Mesenchymal stem cell (in vitro differentiated cells and primary cell): Measurements from ENCODE around the gene ZNF23.

ENCODE experiments used
- DNase-seq: peaks from one replicate; pipeline ENCODE4 v3.0.0-alpha.2; 2013
- H2AFZ ChIP-seq: one replicate; pipeline ENCODE4 v1.6.1; 2013; ENCODE audit warnings: low read depth, mild to moderate bottlenecking, control low read depth, inconsistent platforms, low read length, moderate library complexity
- H2AK5ac ChIP-seq: 2 replicates; pipeline ENCODE4 v1.6.1; 2013; ENCODE audit warnings: low read length, moderate library complexity, mild to moderate bottlenecking, inconsistent platforms; ENCODE audit not compliant: severe bottlenecking
- H2BK120ac ChIP-seq: one replicate; pipeline ENCODE4 v1.6.1; 2013; ENCODE audit warnings: low read depth, mild to moderate bottlenecking, inconsistent platforms, low read length, moderate library complexity
- H2BK12ac ChIP-seq, 2 experiments: one replicate each; pipeline ENCODE4 v1.6.1; 2013; ENCODE audit warnings: inconsistent platforms in 2 of 2, low read length in 2 of 2, mild to moderate bottlenecking in 2 of 2, moderate library complexity in 2 of 2, control low read depth in 1 of 2
- H2BK15ac ChIP-seq: one replicate; pipeline ENCODE4 v1.6.1; 2013; ENCODE audit warnings: mild to moderate bottlenecking, low read depth, inconsistent platforms; ENCODE audit not compliant: poor library complexity, severe bottlenecking
- H2BK5ac ChIP-seq: 2 replicates; pipeline ENCODE4 v1.6.1; 2013; ENCODE audit warnings: low read depth, mild to moderate bottlenecking, low read length, control low read depth, inconsistent platforms; ENCODE audit not compliant: poor library complexity, severe bottlenecking
- H3K14ac ChIP-seq, 2 experiments: one replicate each; pipeline ENCODE4 v1.6.1; 2013; ENCODE audit warnings: inconsistent platforms in 2 of 2, low read length in 2 of 2, control low read depth in 1 of 2, mild to moderate bottlenecking in 1 of 2, moderate library complexity in 1 of 2
- H3K18ac ChIP-seq, 2 experiments: one replicate each; pipeline ENCODE4 v1.6.1; 2013; ENCODE audit warnings: inconsistent platforms in 2 of 2, low read length in 2 of 2, control low read depth in 1 of 2, low read depth in 1 of 2, mild to moderate bottlenecking in 1 of 2
- H3K23ac ChIP-seq, 2 experiments: one replicate each; pipeline ENCODE4 v1.6.1; 2013; ENCODE audit warnings: inconsistent platforms in 2 of 2, low read length in 2 of 2, mild to moderate bottlenecking in 2 of 2, moderate library complexity in 2 of 2, control low read depth in 1 of 2
- H3K27ac ChIP-seq: 2 replicates; pipeline ENCODE4 v1.5.1; 2013; ENCODE audit warnings: mild to moderate bottlenecking, moderate library complexity, low read length, control low read depth, inconsistent platforms; ENCODE audit not compliant: poor library complexity, severe bottlenecking
- H3K27me3 ChIP-seq, 2 experiments: 2 replicates each; pipeline versions ENCODE4 v1.6.1 to v1.7.0; 2013; ENCODE audit warnings: low read length in 2 of 2, mild to moderate bottlenecking in 2 of 2, moderate library complexity in 2 of 2, control low read depth in 1 of 2, inconsistent platforms in 1 of 2; ENCODE audit not compliant: control insufficient read depth in 1 of 2, insufficient read depth in 1 of 2
- H3K36me3 ChIP-seq, 2 experiments: 2 replicates each; pipeline versions ENCODE4 v1.6.1 to v1.7.0; 2013; ENCODE audit warnings: low read length in 2 of 2, control low read depth in 1 of 2, inconsistent platforms in 1 of 2, low read depth in 1 of 2, mild to moderate bottlenecking in 1 of 2; ENCODE audit not compliant: insufficient read depth in 2 of 2, control insufficient read depth in 1 of 2
- H3K4ac ChIP-seq, 2 experiments: one replicate each; pipeline ENCODE4 v1.6.1; 2013; ENCODE audit warnings: inconsistent platforms in 2 of 2, low read length in 2 of 2, mild to moderate bottlenecking in 2 of 2, moderate library complexity in 2 of 2, control low read depth in 1 of 2, low read depth in 1 of 2
- H3K4me1 ChIP-seq: 2 replicates; pipeline ENCODE4 v1.6.1; 2013; ENCODE audit warnings: low read depth, low read length, control low read depth; ENCODE audit not compliant: control insufficient read depth, insufficient read depth
- H3K4me2 ChIP-seq: 2 replicates; pipeline ENCODE4 v1.6.1; 2013; ENCODE audit warnings: low read length, mild to moderate bottlenecking, inconsistent platforms; ENCODE audit not compliant: poor library complexity, severe bottlenecking
- H3K4me3 ChIP-seq, 2 experiments: 2 replicates each; pipeline versions ENCODE4 v1.5.1 to v1.7.0; 2013; ENCODE audit warnings: low read length in 2 of 2, mild to moderate bottlenecking in 2 of 2, control low read depth in 1 of 2, low read depth in 1 of 2; ENCODE audit not compliant: insufficient read depth in 1 of 2
- H3K79me1 ChIP-seq: replicated peaks from 2 replicates; pipeline ENCODE4 v1.6.1; 2013; ENCODE audit warnings: mild to moderate bottlenecking, control low read depth, low read length, inconsistent platforms; ENCODE audit not compliant: poor library complexity, severe bottlenecking
- H3K9ac ChIP-seq: 2 replicates; pipeline ENCODE4 v1.7.0; 2013; ENCODE audit warnings: mild to moderate bottlenecking, low read length, moderate library complexity
- H3K9me3 ChIP-seq: 2 replicates; pipeline ENCODE4 v1.7.0; 2013; ENCODE audit warnings: mild to moderate bottlenecking, low read length; ENCODE audit not compliant: control insufficient read depth
- H4K8ac ChIP-seq: one replicate; pipeline ENCODE4 v1.6.1; 2013; ENCODE audit warnings: inconsistent platforms, mild to moderate bottlenecking, low read length, moderate library complexity
- H4K91ac ChIP-seq: one replicate; pipeline ENCODE4 v1.6.1; 2013; ENCODE audit warnings: mild to moderate bottlenecking, low read length, inconsistent platforms
- WGBS: methylation state at CpG from one replicate; pipeline ENCODE4 v1.1.7; 2013; ENCODE audit warnings: mixed read lengths; 5-methylcytosine and 5-hydroxymethylcytosine counted together

The ZNF23 gene

DNA sequence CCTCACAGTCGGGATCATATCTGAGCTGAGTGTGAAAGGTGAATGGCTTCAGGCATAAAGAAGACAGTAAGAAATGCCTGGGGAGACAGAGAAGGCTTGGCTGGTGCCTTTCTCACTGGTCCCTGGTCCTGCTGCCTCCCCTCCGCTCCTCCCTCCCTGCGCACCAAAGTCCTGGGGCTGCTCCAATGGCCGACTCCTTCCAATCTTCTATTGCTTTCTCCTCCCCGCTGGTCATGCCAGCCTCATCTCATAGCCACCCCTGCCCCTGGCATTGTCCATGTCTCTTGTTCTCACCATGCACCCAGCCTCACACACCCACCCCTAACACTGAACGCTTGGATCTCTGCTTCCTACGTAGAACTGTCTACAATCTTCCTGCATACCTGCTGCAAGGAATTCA is 38.2 kb downstream of the ZNF23 start:
- no peak overlapping the region for H3K4me3 ChIP-seq
- peaks cover 33 to 34% of the 10 kb centered on the region in 2 experiments for H3K27me3 ChIP-seq
- no peak overlapping the region for H3K4me2 ChIP-seq
- no peak overlapping the region for H2AFZ ChIP-seq
- no peak overlapping the region for H2BK15ac ChIP-seq
- H3K9ac ChIP-seq: no peak overlapping the region
- H4K91ac ChIP-seq: no peak overlapping the region
- H2BK5ac ChIP-seq: no peak overlapping the region
- H3K4me1 ChIP-seq: peaks cover 7% of the 10 kb centered on the region
- no peak overlapping the region for H3K27ac ChIP-seq
- no peak overlapping the region for H3K14ac ChIP-seq
- 85% methylated on average over 7 of the region's 7 CpGs for WGBS
- no peak for DNase-seq
- no peak overlapping the region for H3K23ac ChIP-seq
- H3K18ac ChIP-seq: no peak overlapping the region
- no peaks in the 10 kb centered on the region for H3K79me1 ChIP-seq
- H2BK120ac ChIP-seq: no peak overlapping the region
- no peaks in the 10 kb centered on the region for H3K36me3 ChIP-seq
- no peak overlapping the region for H2AK5ac ChIP-seq
- no peaks in the 10 kb centered on the region for H3K9me3 ChIP-seq
- no peak overlapping the region for H2BK12ac ChIP-seq
- no peak overlapping the region for H3K4ac ChIP-seq
- H4K8ac ChIP-seq: no peak overlapping the region

DNA sequence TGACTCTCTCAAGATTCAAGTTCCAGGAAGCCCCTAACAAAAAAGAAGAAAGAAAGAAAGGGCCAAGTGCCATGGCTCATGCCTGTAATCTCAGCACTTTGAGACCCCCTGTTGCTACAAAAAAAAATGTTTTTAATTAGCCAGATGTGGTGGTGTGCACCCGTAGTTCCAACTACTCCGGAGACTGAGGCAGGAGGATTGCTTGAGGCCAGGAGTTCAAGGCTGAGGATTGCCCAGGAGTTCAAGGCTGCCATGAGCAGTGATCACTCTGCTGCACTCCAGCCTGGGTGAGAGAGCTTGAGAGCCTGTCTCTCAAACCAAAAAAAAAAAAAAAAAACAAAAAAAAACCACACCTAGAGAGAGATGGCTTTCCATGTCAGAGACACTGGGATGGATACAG is 39.0 kb downstream of the ZNF23 start:
- no peak for DNase-seq
- no peak overlapping the region for H3K4me2 ChIP-seq
- WGBS: 77% methylated on average over 2 of the region's 2 CpGs

DNA sequence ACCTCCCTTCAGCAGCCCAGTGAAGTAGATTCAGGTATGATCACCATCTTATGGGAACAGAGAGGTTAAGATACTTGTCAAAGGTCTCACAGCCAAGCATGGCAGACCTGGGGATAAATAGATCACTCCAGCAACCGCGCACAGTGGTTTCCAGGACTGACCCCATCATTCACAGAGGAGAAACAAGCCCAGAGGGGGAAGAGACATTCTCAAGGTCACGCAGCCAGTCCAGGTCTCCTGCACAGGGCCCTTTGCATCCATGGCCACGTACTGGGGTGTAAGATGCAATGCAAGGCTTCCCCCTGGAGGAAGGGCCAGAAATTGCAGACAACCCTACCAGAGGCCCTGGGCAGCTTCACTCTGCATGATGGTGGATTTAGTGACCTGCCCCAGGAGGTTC is 40.1 kb downstream of the ZNF23 start:
- no peak overlapping the region for H3K18ac ChIP-seq
- H3K4me3 ChIP-seq: no peak overlapping the region
- H3K4me1 ChIP-seq: peaks cover 7% of the 10 kb centered on the region
- H3K14ac ChIP-seq: no peak overlapping the region
- no peak overlapping the region for H3K4me2 ChIP-seq
- no peak overlapping the region for H3K23ac ChIP-seq
- no peak overlapping the region for H3K4ac ChIP-seq
- H2AFZ ChIP-seq: no peak overlapping the region
- no peaks in the 10 kb centered on the region for H3K79me1 ChIP-seq
- no peak overlapping the region for H4K8ac ChIP-seq
- no peak overlapping the region for H2BK5ac ChIP-seq
- no peak overlapping the region for H3K9ac ChIP-seq
- H4K91ac ChIP-seq: no peak overlapping the region
- H2AK5ac ChIP-seq: no peak overlapping the region
- no peak overlapping the region for H2BK15ac ChIP-seq
- no peaks in the 10 kb centered on the region for H3K9me3 ChIP-seq
- no peaks in the 10 kb centered on the region for H3K36me3 ChIP-seq
- 65% methylated on average over 4 of the region's 4 CpGs for WGBS
- no peak overlapping the region for H3K27ac ChIP-seq
- DNase-seq: no peak
- H2BK120ac ChIP-seq: no peak overlapping the region
- peaks cover 37 to 40% of the 10 kb centered on the region in 2 experiments for H3K27me3 ChIP-seq
- no peak overlapping the region for H2BK12ac ChIP-seq

More for the DNA sequence above, 39.0 kb downstream of the ZNF23 start:
- Histone ChIP-seq H3K18ac (no peak overlapping the region), H3K9ac (no peak overlapping the region), H3K4me3 (no peak overlapping the region), H3K23ac (no peak overlapping the region), H3K14ac (no peak overlapping the region), H3K9me3 (no peaks in the 10 kb centered on the region), H4K8ac (no peak overlapping the region), H3K36me3 (no peaks in the 10 kb centered on the region), H2BK120ac (no peak overlapping the region), H3K4me1 (peaks cover 7% of the 10 kb centered on the region), H3K27ac (no peak overlapping the region), H2BK15ac (no peak overlapping the region), H2BK5ac (no peak overlapping the region), H3K4ac (no peak overlapping the region), H2AFZ (no peak overlapping the region), H3K27me3 (peaks cover 33 to 37% of the 10 kb centered on the region in 2 experiments), H3K79me1 (no peaks in the 10 kb centered on the region), H4K91ac (no peak overlapping the region), H2AK5ac (no peak overlapping the region), H2BK12ac (no peak overlapping the region)

DNA sequence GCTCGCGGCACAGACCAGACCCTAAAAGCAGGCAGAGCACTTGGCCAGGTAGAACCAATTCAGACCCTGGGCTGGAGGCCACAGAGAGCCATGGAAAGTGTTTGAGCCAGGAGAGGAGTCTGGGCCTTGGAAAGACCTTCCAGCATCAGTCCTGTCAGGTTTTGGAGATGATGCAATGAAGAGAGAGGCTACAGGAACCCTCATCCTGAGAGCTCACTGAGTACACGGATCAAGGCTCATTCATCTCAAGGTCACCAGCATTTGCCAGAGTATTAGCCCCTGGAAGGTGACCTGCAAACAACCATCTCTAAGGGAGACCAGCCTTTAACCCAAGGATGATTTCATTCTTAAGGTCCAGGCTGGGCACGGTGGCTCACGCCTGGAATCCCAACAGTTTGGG is 48.0 kb downstream of the ZNF23 start:
- H3K27me3 ChIP-seq: peaks cover 15 to 68% of the 10 kb centered on the region in 2 experiments
- no peak overlapping the region for H2BK12ac ChIP-seq
- H3K27ac ChIP-seq: no peak overlapping the region
- H3K23ac ChIP-seq: no peak overlapping the region
- no peaks in the 10 kb centered on the region for H3K9me3 ChIP-seq
- H3K4me1 ChIP-seq: peaks cover 6% of the 10 kb centered on the region
- 93% methylated on average over 3 of the region's 5 CpGs for WGBS
- no peak overlapping the region for H3K14ac ChIP-seq
- no peak overlapping the region for H3K4me3 ChIP-seq
- no peak overlapping the region for H2BK120ac ChIP-seq
- H3K4me2 ChIP-seq: no peak overlapping the region
- no peak overlapping the region for H2BK5ac ChIP-seq
- no peaks in the 10 kb centered on the region for H3K36me3 ChIP-seq
- no peak overlapping the region for H2AK5ac ChIP-seq
- no peak for DNase-seq
- H4K91ac ChIP-seq: no peak overlapping the region
- no peak overlapping the region for H4K8ac ChIP-seq
- H2BK15ac ChIP-seq: no peak overlapping the region
- H3K79me1 ChIP-seq: no peaks in the 10 kb centered on the region
- H3K4ac ChIP-seq: no peak overlapping the region
- no peak overlapping the region for H2AFZ ChIP-seq
- no peak overlapping the region for H3K18ac ChIP-seq
- no peak overlapping the region for H3K9ac ChIP-seq
